Measurements from ENCODE around the gene CEP112. TPM values are rescaled to one million over a fixed set of nuclear protein-coding genes. Genes with fewer than 3 reads are reported as not detected.
A peak's percentile ranks its signal among the peaks of the same experiment; 100 is the strongest.
"Not testable (repeated sequence)": the region's sequence is repeated elsewhere in the genome, so short reads cannot be mapped to it uniquely, and the experiment has no call there.

Gene CEP112
- total and polyA plus RNA-seq, 3 donors from 2014 or later, result 50.2 to 107 (median 78.8) TPM

GRCh38 chr17:65785109-65785508, 406.8 kb downstream of the CEP112 start:
- Histone ChIP-seq H3K4me1 (no peaks in the 10 kb centered on the region), H3K27ac (peak overlapping the region in 1 of 2 donors; percentile 64), H3K27me3 (no peaks in the 10 kb centered on the region), H3K36me3 (ENCODE audit: low read depth, missing control alignments) (no peaks in the 10 kb centered on the region), H3K9me3 (no peaks in the 10 kb centered on the region), H3K4me3 (no peak overlapping the region)
- no peak for DNase-seq
- intact Hi-C loops (cut with DNase I; ENCODE audit: low total_unique reads), result no loop called here
- 18 to 23% methylated on average over 1 of the region's 1 CpG for WGBS, 2 donors
- TF ChIP-seq POLR2A (IDR thresholded peaks at IDR 0.05) (no peak), CTCF (IDR thresholded peaks at IDR 0.05) (no peak)

- Histone ChIP-seq H3K4me1 (no peaks in the 10 kb centered on the region), H3K27ac (no peak overlapping the region), H3K36me3 (ENCODE audit: low read depth, missing control alignments) (no peaks in the 10 kb centered on the region), H3K9me3 (no peaks in the 10 kb centered on the region), H3K27me3 (no peaks in the 10 kb centered on the region), H3K4me3 (no peak overlapping the region)
- intact Hi-C loops (cut with DNase I; ENCODE audit: low total_unique reads), result no loop called here
- 80 to 91% methylated on average over 4 of the region's 4 CpGs for WGBS, 2 donors
- no peak for DNase-seq
- no peak for TF ChIP-seq CTCF (IDR thresholded peaks at IDR 0.05)
- no peak for TF ChIP-seq POLR2A (IDR thresholded peaks at IDR 0.05)
Measured at GRCh38 chr17:65783845-65784334, 408.0 kb downstream of the CEP112 start.

GRCh38 chr17:65782104-65782706, 409.7 kb downstream of the CEP112 start:
- H3K4me1 ChIP-seq; DNase-seq; H3K27ac ChIP-seq; H3K36me3 ChIP-seq (ENCODE audit: low read depth, missing control alignments); H3K27me3 ChIP-seq; H3K4me3 ChIP-seq; intact Hi-C loops (cut with DNase I; ENCODE audit: low total_unique reads); H3K9me3 ChIP-seq: not testable (repeated sequence)
- WGBS, 2 donors, result 40 to 88% methylated on average over 1 of the region's 1 CpG

- H3K27me3 ChIP-seq, result no peaks in the 10 kb centered on the region
- WGBS, 2 donors, result 69 to 78% methylated on average over 1 of the region's 1 CpG
- no peak for DNase-seq
- H3K9me3 ChIP-seq, result no peaks in the 10 kb centered on the region
- TF ChIP-seq CTCF (IDR thresholded peaks at IDR 0.05) (no peak), POLR2A (IDR thresholded peaks at IDR 0.05) (no peak)
- H3K27ac ChIP-seq, result no peak overlapping the region
- intact Hi-C loops (cut with DNase I; ENCODE audit: low total_unique reads), result no loop called here
- no peaks in the 10 kb centered on the region for H3K36me3 ChIP-seq (ENCODE audit: low read depth, missing control alignments)
- H3K4me3 ChIP-seq, result no peak overlapping the region
- no peaks in the 10 kb centered on the region for H3K4me1 ChIP-seq
Measured at GRCh38 chr17:65780111-65780510, 411.8 kb downstream of the CEP112 start.

- WGBS, 2 donors, result 63 to 64% methylated on average over 3 of the region's 3 CpGs
- H3K36me3 ChIP-seq (ENCODE audit: low read depth, missing control alignments), result no peaks in the 10 kb centered on the region
- no peaks in the 10 kb centered on the region for H3K9me3 ChIP-seq
- TF ChIP-seq POLR2A (IDR thresholded peaks at IDR 0.05) (no peak), CTCF (IDR thresholded peaks at IDR 0.05) (no peak)
- intact Hi-C loops (cut with DNase I; ENCODE audit: low total_unique reads), result no loop called here
- no peak overlapping the region for H3K4me3 ChIP-seq
- no peaks in the 10 kb centered on the region for H3K4me1 ChIP-seq
- no peaks in the 10 kb centered on the region for H3K27me3 ChIP-seq
- no peak overlapping the region for H3K27ac ChIP-seq
- no peak for DNase-seq
Measured at GRCh38 chr17:65776890-65777289, 415.0 kb downstream of the CEP112 start.

All from testis (tissue), 3 donors.